GM19023 (cell line): ENCODE data around the gene LMNTD2.

Experiments
- ATAC-seq: cut with Tn5 transposase; IDR thresholded peaks from one replicate; pipeline ENCODE4 v1.9.1; 2021; ENCODE audit warnings: mild to moderate bottlenecking, moderate library complexity; ENCODE audit not compliant: unreplicated experiment

LMNTD2 gene

GRCh38 chr11:535519-536454 is 24.8 kb downstream of the LMNTD2 start, which contains the start of gene HRAS:
Gene HRAS (minus strand): TSS chr11:535576.
- ATAC-seq = peak; percentile 75

GRCh38 chr11:535210-535518 is 25.4 kb downstream of the LMNTD2 start:
- peak; percentile 15 for ATAC-seq

DNA sequence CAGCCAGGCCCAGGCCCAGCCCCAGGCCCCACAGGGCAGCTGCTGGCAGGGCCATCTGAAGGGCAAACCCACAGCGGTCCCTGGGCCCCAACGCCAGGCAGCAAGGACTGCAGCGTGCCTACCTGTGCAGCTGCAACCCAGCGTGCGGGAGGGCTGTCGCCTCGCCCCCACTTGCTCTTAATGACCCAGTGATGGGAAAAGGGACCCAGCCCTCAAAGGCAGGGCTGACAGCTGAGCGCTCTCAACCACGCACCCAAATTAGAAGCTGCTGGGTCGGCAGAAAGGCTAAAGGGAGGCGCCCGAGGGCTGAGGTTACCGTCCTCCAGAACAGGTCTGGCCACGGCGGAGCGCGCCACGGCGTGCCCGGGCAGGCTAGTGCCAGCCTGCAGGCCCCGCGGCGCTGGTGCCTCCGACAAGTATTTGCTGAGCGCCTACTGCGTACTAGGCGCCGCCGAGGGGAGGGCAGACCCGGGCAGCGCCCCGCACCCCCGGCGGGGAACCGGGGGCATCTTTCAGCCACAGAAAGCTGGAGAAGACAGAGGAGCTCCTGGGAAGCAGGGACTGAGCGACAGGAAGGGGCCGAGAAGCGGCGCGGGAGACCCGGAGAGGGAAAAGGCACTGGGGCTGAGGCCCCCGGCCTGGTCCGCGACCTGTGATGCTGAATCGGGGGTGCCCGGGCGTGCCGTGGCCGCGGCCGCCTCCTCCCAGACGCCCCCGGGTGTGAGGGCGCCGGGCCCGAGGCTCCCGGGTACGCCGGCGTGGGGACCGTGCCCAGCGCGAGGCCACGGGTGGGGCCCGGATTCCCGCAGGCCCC is 25.9 kb downstream of the LMNTD2 start:
- no peak for ATAC-seq

GRCh38 chr11:533586-534395 is 26.7 kb downstream of the LMNTD2 start:
- ATAC-seq = no peak

DNA sequence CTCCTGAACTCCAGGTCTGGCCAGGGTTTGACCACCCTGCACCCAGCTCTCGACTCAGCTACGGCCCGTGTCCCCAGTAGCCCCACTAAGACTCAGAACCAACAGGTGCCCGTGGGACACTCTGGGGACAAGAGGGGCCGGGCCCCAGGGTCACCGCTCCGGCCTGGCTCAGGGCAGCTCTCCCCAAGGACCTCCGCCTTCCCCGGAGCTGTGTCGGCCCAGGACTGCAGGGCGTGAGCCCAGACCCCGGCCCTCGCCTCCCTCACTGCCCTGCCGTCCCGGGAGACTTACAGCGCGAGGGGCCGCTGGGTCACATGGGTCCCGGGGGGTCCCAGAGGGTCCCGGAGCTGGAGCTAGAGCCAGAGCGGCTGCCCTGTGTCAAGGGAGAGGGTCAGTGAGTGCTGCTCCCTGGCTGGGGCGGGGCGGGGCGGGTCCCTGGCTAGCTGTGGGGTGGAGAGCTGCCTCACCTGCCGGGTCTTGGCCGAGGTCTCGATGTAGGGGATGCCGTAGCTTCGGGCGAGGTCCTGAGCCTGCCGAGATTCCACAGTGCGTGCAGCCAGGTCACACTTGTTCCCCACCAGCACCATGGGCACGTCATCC is 27.5 kb downstream of the LMNTD2 start:
- ATAC-seq = no peak

DNA sequence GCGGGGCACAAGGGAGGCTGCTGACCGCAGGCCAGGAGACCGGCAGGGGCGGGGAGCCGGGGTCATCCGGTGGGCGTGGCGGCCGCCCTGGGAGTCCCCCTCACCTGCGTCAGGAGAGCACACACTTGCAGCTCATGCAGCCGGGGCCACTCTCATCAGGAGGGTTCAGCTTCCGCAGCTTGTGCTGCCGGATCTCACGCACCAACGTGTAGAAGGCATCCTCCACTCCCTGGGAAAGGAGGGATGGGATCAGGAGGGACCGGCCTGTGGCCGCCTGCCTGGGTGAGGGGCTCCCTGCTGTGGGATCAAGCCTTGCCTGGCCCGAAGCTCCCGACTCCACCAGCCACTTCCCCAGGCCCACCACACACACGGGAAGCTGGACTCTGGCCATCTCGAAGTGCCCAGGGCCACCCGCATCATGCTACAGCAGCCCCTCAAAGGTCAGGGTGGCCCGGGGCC is 28.0 kb downstream of the LMNTD2 start:
- no peak for ATAC-seq

GRCh38 chr11:531919-532526 is 28.5 kb downstream of the LMNTD2 start:
- no peak for ATAC-seq

- ATAC-seq = no peak
These were observed 29.3 kb downstream of the LMNTD2 start for GRCh38 chr11:530960-531831.

DNA sequence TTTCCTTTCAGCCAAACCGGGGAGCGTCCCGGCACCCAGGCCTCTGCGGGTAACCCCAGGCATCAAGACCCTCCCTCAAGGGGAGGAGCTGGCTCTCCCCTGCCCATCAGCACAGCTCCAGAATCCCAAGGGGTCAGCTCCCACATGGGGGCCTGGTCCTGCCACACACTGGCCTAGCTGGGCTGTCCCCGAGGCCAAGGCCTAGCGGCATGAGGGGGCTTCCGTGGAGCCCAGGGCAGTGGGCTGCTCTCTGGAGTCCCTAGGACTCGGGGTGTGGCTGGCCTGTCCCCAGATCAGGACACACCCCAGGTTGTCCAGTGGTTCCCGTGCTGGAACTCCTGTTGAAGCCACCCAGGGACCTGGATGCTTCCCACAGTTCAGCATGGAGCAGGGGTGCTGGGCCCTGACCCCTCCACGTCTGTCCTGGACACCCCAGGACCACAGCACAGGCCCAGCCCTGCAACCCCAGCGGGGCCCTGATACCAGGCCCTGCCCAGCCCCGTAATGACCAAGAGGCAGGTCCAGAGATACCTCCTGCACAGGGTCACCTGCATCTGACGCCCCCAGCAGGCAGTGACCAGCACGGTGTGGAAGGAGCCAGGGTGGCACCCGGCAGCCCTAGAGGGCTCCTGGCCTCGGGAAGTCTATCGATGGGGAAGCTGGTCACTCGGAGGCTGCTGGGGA is 30.7 kb downstream of the LMNTD2 start:
- ATAC-seq = no peak

DNA sequence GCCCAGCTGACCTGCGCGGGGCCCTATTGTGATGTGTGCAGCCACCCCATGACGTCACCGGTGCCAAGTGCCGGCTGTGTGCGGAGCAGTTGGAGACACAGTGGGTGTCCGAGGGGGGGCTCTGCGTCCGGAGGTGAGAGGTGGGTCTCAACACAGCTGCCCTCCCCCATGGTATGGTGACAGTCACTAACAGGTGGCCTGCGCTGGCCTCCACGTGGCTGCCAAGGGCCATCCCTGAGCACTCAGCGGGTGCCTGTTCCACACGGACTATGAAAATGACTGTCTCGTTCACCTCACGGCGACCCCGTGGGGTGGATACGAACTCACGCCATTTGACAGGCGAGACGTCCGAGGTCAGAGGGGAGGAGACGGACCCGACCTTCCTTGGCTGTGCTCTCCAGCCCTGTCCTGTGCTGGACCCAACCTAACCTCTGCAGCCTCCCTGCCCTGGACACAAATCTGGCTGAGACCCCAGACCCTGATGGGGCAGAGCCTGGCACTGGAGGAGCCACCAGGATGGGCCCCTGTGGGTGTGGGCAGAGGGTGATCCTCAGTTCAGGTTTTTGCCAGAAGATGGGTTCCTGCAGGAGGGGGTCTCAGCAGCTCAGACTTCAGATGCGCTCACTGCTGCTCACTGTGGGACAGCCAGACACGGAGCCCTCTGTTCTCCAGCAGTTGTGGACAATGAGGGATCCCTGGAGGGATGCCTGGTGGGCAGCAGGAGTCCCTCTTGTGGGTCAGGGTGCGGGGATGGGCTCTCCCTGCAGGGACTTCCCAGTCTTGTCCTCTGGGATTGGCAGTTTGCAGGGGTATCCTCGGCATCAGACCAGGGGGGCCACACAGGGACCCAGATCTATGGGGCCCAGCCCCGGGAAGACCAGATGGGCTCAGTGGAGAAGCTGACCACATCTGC is 31.5 kb downstream of the LMNTD2 start:
- ATAC-seq = no peak

DNA sequence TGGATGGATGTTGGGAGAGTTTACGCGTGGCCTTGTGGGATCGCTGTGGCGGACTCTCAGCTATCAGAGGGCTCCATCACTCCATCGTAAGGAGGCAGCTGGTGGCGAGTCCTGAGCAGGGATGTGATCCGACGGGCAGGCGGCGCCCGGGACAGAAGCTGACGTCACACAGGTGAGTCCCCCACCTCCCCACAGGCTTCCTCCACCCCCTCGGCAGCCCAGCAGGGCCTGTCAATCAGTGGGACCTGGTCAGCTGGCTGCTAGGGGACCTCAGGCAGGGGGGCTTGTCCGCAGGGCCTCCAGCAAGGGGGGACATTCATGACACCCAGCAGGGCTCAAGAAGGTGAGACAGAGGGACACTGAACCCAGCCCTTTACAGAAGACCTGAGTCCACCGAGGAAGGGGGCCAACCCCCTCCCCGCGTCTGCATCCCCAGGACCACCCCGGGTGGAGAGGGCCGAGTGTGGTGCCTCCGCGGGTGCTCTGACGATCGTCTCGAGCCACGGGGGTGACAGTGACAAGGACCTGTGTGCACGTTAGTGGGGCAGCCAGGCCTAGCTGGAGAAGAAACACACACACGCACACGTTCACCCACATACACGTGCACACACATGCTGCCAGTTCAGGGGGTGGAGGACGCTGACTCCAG is 32.2 kb downstream of the LMNTD2 start:
- ATAC-seq = no peak

- no peak for ATAC-seq
These were observed 34.3 kb downstream of the LMNTD2 start for GRCh38 chr11:526192-526591.

DNA sequence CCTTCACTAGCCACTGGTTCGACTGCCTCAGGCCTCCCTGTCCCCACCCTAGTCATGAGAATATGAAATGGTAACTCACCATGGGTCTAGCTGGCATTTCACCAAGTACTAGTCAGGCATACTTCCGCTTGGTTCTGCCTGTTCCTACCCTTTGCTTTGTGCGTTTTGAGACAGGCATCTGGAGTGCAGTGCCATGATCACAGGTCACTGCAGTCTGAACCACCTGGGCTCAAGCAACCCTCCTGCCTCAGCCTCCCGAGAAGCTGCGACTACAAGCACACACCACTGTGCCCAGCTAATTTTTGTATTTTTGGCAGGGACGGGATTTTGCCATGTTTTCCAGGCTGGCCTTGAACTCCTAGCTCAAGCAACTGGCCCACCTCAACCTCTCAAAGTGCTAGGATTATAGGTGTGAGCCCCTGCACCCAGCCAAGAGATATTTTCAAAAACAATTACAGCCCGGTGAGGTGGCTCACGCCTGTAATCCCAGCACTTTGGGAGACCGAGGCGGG is 39.3 kb downstream of the LMNTD2 start:
- no peak for ATAC-seq

- ATAC-seq = no peak
These were observed 39.9 kb downstream of the LMNTD2 start for GRCh38 chr11:520428-521176.

- peak; percentile 78 for ATAC-seq
These were observed 41.9 kb downstream of the LMNTD2 start for GRCh38 chr11:518463-519202.
